ENCODE results near the gene TCF25. TPM values are rescaled to one million over a fixed set of nuclear protein-coding genes. Genes with fewer than 3 reads are reported as not detected.

Gene TCF25
- total RNA-seq, 1 donor from 2014 or later: 272 TPM

DNA sequence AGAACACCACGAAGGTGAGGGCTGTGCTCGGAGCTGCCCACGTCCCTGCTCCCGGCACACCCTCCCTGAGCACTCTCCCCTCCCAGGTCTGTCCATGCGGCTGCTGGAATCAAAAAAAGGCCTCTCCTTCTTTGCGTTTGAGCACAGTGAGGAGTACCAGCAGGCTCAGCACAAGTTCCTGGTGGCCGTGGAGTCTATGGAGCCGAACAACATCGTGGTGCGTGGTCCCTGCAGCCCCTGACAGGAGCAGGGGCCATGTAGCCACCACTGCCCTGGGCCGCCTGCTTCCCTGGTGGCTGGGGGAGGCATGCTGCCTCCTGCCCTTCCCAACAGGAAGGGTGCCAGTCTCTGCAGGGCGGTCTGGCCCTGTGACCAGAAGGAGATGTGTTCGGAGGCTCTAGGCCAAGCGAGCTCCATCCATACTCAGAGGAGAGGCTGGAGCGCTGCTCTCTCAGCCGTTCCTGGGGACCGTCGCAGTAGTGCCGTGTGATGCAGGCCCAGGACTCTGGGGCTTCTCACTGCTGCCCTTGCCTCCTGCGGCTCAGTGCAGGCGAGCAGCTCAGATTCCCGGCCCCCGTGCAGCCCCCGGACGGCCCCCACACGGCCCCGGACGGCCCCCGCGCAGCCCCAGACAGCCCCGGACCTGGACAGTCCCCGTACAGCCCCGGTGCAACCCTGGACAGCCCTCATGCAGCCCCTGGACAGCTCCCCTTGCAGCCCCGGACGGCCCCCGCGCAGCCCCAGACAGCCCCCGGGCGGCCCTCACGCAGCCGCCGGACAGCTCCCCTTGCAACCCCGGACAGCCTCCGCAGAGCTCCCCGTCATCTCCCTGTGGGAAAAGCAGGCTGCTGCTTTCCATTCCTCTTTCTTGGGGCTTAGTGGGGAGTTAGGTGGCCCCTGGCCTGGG is 20.5 kb downstream of the TCF25 start:
- Mint-ChIP-seq H3K36me3 (ENCODE audit: unreplicated experiment) (peaks cover 3% of the 10 kb centered on the region), H3K9me3 (ENCODE audit: unreplicated experiment) (peaks cover 9% of the 10 kb centered on the region), H3K27ac (ENCODE audit: unreplicated experiment) (no peak overlapping the region), H3K27me3 (ENCODE audit: unreplicated experiment) (peaks cover 4% of the 10 kb centered on the region), H3K4me3 (ENCODE audit: unreplicated experiment) (no peak overlapping the region), H3K4me1 (ENCODE audit: low read depth, unreplicated experiment) (no peaks in the 10 kb centered on the region)
- TF ChIP-seq CTCF (IDR thresholded peaks at IDR 0.05; ENCODE audit: partially characterized antibody, unreplicated experiment): no peak
- DNase-seq: no peak

- TF ChIP-seq CTCF (IDR thresholded peaks at IDR 0.05; ENCODE audit: partially characterized antibody, unreplicated experiment): no peak
- Mint-ChIP-seq H3K27ac (ENCODE audit: unreplicated experiment) (no peak overlapping the region), H3K4me3 (ENCODE audit: unreplicated experiment) (no peak overlapping the region), H3K36me3 (ENCODE audit: unreplicated experiment) (peaks cover 5% of the 10 kb centered on the region), H3K9me3 (ENCODE audit: unreplicated experiment) (peaks cover 15% of the 10 kb centered on the region), H3K4me1 (ENCODE audit: low read depth, unreplicated experiment) (no peaks in the 10 kb centered on the region), H3K27me3 (ENCODE audit: unreplicated experiment) (peaks cover 2% of the 10 kb centered on the region)
- DNase-seq: no peak
These were observed 22.3 kb downstream of the TCF25 start for GRCh38 chr16:89895482-89896250.

DNA sequence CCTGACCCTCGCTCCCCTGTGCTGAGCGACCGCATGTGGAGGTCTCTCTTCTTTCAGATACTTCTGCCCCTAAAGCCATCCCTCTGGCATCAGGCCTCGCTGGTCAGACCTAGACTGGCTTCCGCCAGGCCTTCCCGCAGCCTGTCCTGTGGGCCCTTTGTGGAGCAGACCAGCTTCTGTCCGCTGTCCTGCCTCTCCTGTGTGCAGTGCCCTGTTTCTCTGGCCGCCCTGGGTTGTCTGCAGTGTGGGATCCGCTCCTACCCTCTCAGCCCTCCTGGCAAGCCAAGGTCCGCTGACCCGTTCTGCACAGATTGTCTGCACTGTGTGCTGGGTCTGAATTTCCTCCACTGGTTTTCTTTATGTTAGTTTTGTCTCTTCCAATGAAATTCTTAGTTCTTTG is 23.8 kb downstream of the TCF25 start:
- DNase-seq: no peak
- Mint-ChIP-seq H3K9me3 (ENCODE audit: unreplicated experiment) (peaks cover 12% of the 10 kb centered on the region), H3K27ac (ENCODE audit: unreplicated experiment) (no peak overlapping the region), H3K4me3 (ENCODE audit: unreplicated experiment) (no peak overlapping the region), H3K36me3 (ENCODE audit: unreplicated experiment) (peaks cover 5% of the 10 kb centered on the region), H3K4me1 (ENCODE audit: low read depth, unreplicated experiment) (no peaks in the 10 kb centered on the region), H3K27me3 (ENCODE audit: unreplicated experiment) (peaks cover 2% of the 10 kb centered on the region)
- TF ChIP-seq CTCF (IDR thresholded peaks at IDR 0.05; ENCODE audit: partially characterized antibody, unreplicated experiment): no peak

- Mint-ChIP-seq H3K4me1 (ENCODE audit: low read depth, unreplicated experiment) (no peaks in the 10 kb centered on the region), H3K9me3 (ENCODE audit: unreplicated experiment) (peaks cover 12% of the 10 kb centered on the region), H3K4me3 (ENCODE audit: unreplicated experiment) (no peak overlapping the region), H3K36me3 (ENCODE audit: unreplicated experiment) (peaks cover 5% of the 10 kb centered on the region), H3K27ac (ENCODE audit: unreplicated experiment) (peak overlapping the region; percentile 59), H3K27me3 (ENCODE audit: unreplicated experiment) (peaks cover 2% of the 10 kb centered on the region)
- no peak for DNase-seq
- TF ChIP-seq CTCF (IDR thresholded peaks at IDR 0.05; ENCODE audit: partially characterized antibody, unreplicated experiment): no peak
These were observed 25.0 kb downstream of the TCF25 start for GRCh38 chr16:89898201-89898967.
